Measurements from ENCODE around the gene ZIC1.

The ZIC1 gene

DNA sequence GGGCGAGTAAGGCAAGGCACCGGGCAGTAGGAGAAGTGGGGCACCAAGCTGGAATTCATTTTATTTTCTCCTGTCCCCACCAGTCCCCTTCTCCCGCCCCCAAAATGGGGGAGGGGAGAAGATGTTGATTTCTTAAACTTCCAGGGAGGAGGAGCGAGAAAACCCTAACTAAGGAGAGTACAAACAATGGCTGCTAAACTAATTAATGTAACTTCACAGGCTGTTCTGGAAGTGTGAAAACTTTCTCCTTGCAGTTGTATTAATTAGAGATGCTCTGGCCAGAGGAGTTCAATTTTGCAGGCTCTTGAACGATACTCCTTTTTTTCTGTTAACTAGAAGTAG, 14.3 kb upstream of the ZIC1 start:
- in situ Hi-C loops (cut with MboI; ENCODE audit: low sequenced_read_pairs): no loop called here

DNA sequence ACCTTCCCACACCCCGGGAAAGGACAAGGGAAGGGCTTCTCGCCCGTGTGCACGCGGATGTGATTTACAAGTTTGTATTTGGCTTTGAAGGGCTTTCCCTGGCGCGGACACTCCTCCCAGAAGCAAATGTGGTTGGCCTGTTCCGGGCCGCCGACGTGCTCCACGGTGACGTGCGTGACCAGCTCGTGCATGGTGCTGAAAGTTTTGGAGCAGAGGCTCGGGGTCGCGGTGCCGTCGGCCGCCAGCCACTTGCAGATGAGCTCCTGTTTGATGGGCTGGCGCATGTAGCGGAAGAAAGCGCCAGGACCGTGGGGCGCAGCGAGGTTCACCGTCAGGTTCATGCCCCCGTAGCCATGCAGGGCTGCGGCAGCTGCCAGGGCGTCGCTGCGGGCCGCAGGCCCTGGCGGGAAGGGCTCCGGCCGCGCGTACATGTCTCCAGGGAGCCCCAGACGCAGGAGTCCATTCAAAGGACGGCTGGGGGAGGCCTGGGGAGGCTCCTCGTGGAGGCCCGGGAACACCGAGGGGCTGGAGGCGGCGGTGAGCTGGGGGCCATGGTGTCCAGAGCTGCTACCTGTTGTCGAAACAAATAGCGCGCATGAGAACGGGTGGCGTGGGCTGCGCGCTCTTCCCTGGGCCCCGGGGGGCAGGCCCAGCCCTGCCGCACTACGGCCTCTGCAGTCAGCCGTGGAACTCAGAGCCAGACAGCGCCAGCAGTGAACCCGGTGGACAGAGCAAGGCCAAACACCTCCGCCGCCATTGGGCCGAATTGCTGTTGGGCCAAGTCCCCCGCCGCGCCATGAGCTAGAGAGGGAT, 13.1 kb upstream of the ZIC1 start:
- in situ Hi-C loops (cut with MboI; ENCODE audit: low sequenced_read_pairs): no loop called here

DNA sequence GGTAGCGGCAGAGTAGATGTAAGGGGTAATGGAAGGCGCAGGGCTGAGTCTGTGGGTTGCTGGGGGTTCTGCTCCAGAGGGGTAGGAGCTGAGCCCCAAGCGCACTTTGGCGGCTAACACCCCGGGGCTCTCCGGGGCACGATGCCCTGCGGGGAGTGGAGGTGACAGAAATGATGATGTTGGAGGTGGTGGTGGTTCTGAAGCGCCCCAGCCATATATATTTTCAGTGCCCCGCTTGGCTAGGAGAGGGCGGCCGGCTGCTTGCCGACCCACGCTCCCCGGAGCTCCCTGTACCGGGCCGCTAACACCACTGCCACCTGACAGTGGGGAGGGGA, 12.5 kb upstream of the ZIC1 start:
- in situ Hi-C loops (cut with MboI; ENCODE audit: low sequenced_read_pairs): no loop called here

DNA sequence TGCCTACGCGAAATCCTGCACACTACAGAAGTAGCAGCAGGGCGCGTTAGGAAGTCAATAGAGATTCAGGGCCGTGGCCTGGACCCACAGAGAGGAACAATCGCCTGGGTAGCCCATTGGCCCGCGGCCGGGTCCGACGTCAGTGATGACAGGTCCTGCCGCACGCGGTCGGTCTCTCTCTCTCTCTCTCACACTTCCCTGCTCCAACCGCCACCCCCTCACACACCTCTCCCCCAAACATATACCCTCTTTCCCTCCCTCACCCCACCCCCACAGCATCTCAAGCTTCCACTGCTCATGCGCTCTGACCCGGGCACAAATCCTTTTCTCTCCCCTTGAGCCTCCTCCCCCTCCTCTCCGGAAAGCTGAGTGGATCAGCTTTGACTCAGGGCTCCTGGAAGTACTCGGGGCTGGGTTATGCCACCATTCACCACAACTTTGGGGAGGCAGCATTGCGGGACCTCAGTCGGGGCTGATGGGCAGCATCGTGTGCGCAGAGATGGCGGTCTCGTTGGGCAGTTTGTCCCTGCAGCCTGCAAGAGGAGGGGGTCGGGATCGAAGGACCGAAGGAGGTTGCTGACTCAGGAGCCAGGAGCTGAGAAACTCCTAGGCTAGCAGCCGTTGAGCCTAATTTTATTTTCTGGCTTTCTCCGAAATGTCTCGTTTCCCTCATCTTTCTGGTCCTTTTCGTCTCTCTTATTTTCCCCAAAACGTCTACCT, 11.8 kb upstream of the ZIC1 start:
- in situ Hi-C loops (cut with MboI; ENCODE audit: low sequenced_read_pairs): no loop called here

DNA sequence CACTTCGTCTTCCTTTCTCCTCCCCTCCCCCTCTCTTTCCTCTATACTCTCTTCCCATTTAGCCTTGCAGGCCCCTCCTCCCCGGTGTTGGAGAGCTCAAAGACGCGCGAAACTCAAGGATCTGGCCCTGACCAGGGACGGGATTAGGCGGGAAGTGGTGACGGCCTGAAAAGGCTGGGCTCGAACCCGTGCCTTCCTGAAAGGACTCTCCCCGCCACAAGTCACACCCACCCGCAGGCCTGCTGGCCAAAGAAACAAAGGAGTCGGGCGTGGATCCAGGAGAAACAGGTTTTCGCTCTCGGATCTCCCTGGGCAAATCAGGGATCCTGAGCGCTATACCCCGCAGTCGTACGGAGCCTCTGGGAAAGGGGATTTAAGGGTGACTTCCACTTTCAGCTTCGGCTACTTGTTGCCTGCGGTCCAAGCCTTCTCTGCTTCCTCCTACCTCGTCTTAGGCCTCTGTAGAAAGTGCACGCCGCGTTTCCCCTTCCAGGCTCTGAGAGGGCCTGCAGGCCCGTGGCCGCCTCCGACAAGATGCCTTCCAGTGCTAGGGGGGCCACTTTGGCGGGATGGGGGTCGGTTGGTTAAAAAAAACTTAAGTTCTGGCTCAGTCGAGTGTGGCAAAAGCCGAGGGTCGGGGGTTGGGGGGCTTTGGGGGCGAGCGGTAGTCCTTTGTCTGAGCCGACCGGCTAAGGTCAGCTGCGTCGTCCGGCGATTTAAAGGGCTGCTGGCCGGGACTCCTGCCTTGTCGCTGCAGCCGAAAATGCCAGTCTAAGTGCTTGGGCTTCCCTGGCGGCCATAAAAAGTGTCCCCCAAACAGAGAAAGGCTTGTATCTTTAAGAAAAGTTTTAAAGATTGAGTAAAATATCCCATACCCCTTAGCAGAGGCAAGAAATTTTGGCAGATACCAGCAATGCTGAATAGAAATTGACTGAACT, 11.0 kb upstream of the ZIC1 start:
- in situ Hi-C loops (cut with MboI; ENCODE audit: low sequenced_read_pairs): no loop called here

DNA sequence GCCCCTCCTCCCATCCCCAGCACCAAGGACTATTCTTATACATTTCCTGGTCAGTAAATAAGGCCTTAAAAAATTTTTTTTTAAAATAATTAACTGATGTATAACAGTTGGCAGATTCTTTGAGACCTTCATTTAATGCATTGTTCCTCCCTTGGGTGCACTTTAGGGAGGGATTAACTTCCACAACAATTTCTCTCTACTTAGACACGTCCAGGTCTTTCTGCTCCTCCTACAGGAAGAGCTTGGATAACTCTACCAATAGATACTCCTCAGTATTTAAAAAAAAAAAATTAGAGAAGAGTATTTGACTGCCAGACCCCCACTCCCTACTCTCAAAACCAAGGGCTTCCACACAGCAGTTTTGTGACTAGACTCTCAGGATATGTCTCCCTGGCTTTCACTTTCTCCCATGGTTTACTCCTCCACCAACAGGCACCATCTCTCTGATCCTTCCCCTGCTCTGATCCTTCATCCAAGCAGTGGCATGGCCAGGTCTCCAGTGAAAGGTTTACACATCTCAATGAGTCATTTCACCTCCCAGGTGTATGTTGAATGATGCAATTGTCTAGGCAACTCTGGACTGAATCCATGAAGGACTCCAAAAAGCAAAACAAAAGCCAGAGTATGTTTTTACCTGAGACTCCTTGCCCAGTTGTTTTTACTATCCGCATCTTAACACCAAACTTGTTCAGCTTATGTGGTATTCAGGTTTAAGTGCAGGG, 10.2 kb upstream of the ZIC1 start:
- in situ Hi-C loops (cut with MboI; ENCODE audit: low sequenced_read_pairs): no loop called here

DNA sequence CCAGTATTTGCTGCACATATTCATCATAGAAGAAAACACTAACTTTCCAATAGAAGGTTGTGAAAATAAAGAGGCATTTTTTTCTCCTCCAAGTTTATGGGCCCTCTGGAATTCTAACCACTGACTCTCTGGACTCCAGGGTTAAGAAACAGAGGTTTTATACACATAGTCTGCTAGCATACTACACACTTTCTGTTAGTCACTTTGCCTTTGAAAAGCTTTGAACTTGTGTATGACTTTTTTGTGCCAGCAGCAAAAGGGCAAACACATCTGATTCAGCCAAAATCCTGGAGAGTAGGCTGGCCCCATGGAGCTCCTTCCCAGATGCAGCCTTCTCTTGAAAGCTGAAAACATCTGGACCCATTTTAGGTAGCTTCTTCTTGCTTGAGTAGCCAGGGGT, 9.1 kb upstream of the ZIC1 start:
- in situ Hi-C loops (cut with MboI; ENCODE audit: low sequenced_read_pairs): no loop called here

DNA sequence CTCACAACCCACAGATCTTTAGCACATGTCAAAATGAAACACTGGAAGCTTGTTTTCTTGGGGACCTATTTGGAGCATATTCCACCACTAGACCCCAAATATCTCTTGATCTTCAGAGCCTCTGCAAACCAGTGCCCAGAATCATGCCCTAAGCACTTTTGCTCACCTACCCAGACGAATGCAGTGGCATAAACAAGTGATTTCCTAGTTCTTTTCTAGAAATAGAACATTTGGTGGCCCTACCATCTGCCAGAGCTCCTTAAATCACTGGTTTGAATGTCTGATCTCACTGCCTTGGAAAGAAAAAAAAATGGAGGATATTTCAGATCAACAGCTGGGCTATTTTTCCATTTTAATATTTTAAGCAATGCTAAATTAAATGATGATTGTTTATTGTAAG, 8.2 kb upstream of the ZIC1 start:
- in situ Hi-C loops (cut with MboI; ENCODE audit: low sequenced_read_pairs): no loop called here

DNA sequence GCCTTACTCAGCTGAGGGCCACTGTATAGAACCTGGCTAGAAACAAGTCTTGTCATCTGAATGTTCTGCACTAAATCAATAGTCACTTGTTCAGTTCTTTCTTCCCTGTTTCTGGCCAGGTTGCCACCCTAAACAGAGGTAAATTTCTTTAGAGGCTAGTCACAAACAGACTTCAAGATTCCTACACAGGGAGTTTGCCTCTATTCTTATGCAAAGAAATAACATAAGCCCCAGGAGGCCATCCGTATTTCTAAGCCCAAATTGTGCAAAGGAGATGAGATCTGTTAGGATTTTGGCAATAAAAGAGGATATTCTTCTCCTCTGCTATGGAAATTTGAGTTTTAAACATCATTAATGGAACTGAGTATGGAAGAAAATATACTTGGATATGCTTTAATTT, 7.7 kb upstream of the ZIC1 start:
- in situ Hi-C loops (cut with MboI; ENCODE audit: low sequenced_read_pairs): no loop called here

DNA sequence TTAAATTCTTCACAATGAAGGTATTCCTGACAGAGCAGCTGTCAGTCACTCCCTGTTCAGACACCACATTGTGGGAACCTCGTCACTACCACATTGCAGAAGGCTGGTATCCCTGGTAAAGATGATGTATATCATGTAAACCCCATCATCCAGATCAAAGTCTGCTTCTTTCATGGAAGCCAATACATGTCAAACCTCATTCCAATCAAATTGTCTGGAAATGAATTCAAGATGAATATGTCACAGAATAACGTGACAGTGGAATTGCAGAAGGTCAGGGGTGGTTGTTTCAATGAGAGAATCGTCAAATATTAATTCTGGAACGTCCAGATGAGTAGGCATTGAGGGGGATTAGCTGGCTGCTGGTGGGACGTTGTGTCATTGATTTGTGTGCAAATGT, 7.0 kb upstream of the ZIC1 start:
- in situ Hi-C loops (cut with MboI; ENCODE audit: low sequenced_read_pairs): no loop called here

DNA sequence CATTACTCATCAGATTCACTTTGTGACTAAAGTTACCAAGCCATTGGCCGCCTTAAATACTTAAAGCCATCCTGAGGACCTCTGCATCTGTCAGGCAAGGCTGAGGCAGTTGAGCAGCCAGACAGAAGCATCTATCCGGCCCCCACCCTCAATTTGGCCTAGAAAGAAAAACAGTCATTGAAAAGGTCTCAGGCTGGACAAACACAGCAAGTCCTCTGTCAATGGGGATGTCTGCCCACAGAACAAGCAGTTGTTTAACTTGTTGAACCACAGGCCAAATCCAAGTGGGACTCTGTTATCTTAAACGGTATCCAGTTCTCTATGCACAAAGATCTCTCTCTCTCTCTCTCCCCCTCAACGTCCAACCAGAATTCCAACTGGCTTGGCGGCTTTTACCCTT, 5.7 kb upstream of the ZIC1 start:
- in situ Hi-C loops (cut with MboI; ENCODE audit: low sequenced_read_pairs): no loop called here

DNA sequence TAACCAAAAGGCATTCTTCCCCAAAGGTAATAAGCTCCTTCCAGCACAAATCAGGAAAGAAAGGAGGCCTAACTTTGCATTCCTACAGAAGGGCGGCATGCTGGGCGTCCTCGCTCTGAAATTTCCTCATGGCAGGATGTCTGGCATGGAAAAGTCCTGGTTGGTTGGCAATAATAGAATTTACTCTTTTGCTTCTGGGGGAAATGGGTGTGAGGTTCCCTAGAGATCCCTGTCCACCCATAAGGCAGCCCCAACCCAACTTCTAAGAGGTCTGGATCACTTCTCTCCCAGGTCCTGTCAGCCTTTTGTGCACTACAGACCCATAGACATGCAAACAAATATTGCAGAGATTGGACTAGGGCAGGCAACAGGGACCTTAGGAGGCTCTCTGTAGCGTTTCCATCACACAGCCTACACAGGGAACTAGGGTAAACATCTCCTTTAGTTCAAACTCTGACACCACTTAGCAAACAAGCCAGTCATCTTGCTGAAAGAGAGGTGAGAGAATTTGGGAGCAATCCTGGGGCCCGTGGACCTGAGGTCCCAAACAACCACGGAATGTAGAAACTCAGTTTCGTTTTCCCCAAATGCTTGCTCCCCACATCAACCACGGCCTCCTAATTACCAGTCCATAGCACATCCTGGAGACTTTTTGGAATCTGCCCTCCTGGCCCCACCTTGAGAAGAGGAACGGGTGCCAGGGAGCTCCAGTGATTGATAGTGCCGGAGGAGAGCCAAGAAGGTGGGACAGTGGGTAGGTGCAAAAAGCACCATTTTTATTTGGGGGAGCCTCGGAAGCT, 5.0 kb upstream of the ZIC1 start:
- in situ Hi-C loops (cut with MboI; ENCODE audit: low sequenced_read_pairs): no loop called here

DNA sequence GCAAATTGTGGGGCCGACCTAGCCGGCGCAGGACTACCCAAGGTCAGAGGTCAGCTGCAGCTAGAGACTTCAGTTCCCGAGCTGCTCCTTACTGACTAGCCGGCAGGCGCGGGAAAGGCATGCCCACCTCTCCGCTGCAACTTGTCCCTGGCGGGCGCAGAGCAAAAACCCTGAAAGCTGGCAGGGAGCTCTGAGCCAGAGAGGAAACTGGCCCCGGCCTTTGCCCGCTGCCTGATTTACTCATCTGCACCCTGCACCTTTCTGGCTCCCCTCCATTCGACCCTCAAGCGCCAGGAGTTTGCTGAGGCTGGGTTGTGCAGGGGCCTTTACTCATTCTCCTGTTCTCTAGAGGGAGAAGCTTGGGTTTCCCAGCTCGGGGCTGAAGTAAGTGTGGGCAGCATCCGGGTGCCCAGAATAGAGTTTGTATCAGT, 4.3 kb upstream of the ZIC1 start:
- in situ Hi-C loops (cut with MboI; ENCODE audit: low sequenced_read_pairs): no loop called here

DNA sequence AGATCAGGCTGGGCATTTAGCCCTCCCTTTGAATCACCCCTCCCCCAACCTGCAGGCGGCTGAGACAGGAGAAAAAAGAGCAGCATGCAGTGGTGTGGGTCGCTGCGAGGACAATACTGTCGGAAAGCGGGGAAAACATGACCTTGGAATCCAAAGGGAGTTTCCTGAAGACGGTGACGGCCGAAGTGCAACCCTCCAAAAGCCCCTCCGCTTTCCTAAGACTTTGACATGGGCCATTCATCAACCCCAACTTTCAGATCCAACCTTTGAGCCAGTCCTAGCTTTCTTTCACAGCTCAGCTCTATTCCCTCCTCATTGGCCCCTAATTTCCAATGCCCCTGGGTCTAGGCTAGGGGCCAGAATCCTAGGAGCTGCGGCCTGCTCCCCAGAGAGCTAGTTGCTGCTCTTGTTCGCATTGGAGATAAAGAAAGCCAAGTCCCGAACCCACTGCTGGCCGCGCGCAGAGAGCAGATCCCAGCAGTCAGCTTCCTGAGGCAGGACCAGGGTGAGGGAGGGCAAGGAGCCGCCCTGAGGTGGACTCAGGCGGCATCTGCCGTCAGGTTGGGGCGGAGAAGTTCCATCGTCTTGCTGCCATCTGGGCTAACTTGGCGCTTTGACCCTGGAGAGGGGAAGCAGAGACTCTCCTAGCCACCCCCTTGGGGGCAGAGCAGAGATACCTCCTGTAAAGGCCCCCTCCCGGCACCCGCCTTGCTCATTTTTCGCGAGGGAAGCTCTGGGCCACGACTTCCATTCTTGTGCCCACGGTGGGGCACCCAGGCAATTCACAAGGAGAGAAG, 3.7 kb upstream of the ZIC1 start:
- in situ Hi-C loops (cut with MboI; ENCODE audit: low sequenced_read_pairs): no loop called here

DNA sequence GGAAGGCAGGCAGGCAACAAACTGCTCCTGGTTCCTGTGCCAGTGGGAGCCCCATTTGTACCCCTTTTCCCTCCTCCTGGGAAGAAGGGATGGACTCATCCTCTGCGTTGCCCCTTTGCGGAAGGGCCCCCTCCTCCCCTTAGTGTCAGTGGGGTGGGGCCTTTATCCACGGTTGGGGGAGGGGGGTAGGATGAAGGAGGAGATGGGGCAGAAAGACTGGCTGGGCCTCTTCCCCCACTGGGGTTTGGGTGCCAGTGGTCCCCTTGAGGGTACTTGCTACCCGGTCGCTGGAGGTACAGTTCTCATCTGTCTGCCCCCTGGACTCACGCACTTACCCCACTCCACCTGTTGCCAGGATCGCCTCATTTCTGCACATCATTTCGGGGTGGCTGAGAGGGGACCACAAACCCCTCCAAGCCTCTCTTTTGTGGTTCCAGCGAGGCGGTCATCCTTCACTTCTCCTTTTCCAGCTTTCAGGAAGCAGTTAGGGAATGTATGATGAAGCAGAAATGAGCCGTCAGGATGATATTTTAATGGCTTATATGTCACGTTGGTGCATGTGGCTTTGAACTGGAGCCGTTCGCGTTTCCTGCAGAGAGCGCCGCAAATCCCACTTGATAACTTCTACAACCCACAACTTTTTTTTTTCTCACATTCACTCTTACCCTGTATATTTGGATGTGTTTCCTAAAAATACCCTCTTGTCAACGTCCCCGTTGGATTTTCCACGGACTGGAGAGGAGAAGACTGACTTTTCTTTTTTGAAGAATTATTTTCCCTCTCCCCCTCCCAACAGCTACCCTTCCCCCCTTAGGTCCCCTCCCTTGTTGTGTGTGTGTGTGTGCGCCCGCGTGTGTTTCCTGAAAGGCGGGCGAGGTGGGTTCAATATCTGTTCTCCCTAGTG, 2.9 kb upstream of the ZIC1 start, which contains the start of gene ZIC4:
ZIC4 (minus strand) TSS at position 516 of the 904 bp plus-strand sequence. CDS start 3,746 bp downstream, outside the sequence.
- in situ Hi-C loops (cut with MboI; ENCODE audit: low sequenced_read_pairs): no loop called here

DNA sequence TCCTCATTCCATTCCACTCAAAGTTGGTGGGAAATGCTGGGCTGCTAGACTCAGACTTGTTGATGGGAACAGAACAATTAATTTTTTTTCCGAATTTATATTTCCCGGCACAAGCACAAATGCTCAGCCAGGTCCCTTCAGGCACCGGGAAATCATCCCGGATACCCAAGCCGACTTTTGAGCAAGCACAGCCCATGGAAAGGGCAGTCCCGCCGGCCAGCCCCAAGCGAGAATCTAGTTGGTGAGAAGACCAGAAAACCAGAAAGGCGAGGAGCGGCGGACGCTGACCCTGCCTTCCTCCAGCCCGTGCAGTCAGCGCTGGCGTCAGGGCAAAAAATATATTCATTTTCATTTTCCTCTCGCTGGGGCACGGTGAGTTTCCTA, 2.1 kb upstream of the ZIC1 start:
- in situ Hi-C loops (cut with MboI; ENCODE audit: low sequenced_read_pairs): no loop called here

DNA sequence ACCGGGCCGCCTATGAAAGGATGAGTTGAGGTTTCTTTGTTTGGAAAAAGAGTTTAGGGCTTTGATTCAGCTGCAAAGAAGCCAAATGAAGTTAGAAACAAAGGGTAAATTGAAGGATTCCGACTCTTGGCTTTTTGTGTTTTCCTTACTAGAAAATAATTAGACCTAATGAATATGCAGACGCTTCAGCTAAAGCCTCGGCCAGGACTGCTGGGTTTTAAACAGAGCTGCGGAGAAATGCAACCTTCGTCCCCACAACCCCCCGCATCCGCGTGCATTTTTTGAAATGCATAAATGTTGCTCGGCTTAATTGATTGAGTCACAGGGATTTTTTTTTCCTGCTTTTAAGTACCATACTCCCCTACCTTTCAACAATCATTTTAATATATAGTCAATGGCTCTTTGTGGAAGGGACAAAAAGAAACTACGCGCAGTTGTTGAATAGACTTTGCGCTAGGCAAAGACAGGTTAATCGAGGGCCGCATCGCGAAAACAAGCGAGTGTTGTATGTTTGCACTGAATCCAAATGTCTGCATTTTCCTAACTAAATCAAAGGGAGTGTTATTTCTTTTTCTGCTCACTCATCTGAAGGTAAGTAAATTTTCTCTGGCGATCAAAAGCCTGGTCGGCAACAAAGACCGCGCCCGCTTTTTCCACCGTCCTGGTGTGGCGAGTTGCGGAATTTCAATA, 1.5 kb upstream of the ZIC1 start:
- in situ Hi-C loops (cut with MboI; ENCODE audit: low sequenced_read_pairs): no loop called here
